Stomach (tissue), 9 donors: Measurements from ENCODE around the gene CD28. TPM values are rescaled to one million over a fixed set of nuclear protein-coding genes. Genes with fewer than 3 reads are reported as not detected.

Experiments
- DNase-seq, 2 donors: peaks; one replicate each; pipeline versions ENCODE4 v3.0.0 to v3.0.0-alpha.2; 2013 to 2019
- H3K27ac ChIP-seq, 5 donors: fragments of 200-600 bp in 4 of 5; sonication (generic) in 4 of 5; one replicate each; pipeline ENCODE4 v1.5.1; 2013 to 2019; ENCODE audit warnings: mild to moderate bottlenecking in 1 of 5, moderate library complexity in 1 of 5
- H3K27me3 ChIP-seq, 3 donors: fragments of 200-600 bp; sonication (generic); one replicate each; pipeline ENCODE4 v1.5.1; 2017 to 2019; ENCODE audit warnings: mixed run types in 1 of 3
- H3K36me3 ChIP-seq, 4 donors: fragments of 200-600 bp; sonication (generic); 1 replicate in 3 of 4; 2 replicates in 1 of 4; pipeline ENCODE4 v1.5.1; 2016 to 2019
- H3K4me1 ChIP-seq, 4 donors: fragments of 200-600 bp; sonication (generic); one replicate each; pipeline ENCODE4 v1.5.1; 2016 to 2019
- H3K4me3 ChIP-seq, 4 donors: fragments of 200-600 bp; sonication (generic) in 3 of 4; one replicate each; pipeline ENCODE4 v1.5.1; 2016 to 2019; ENCODE audit warnings: mild to moderate bottlenecking in 1 of 4
- H3K9me3 ChIP-seq, 4 donors: fragments of 200-600 bp; sonication (generic); one replicate each; pipeline ENCODE4 v1.5.1; 2016 to 2019
- CTCF ChIP-seq, 7 experiments: fragments of 450-650 bp in 4 of 7; fragments of 200-600 bp in 3 of 7; sonication (generic) in 3 of 7; IDR thresholded peaks; one replicate each; pipeline ENCODE4 v1.5.1; 2016 to 2019; ENCODE audit warnings: antibody characterized with exemption in 7 of 7, control low read depth in 2 of 7, mild to moderate bottlenecking in 1 of 7
- EP300 ChIP-seq: sonication (generic); formaldehyde crosslinking; IDR thresholded peaks from one replicate; pipeline ENCODE4 v1.6.1; 2017; ENCODE audit warnings: antibody characterized with exemption
- POLR2A ChIP-seq, 4 donors: fragments of 450-650 bp; IDR thresholded peaks; one replicate each; pipeline ENCODE4 v1.6.1; 2016; ENCODE audit warnings: antibody characterized with exemption in 4 of 4, control low read depth in 2 of 4, mild to moderate bottlenecking in 1 of 4, moderate library complexity in 1 of 4
- POLR2AphosphoS5 ChIP-seq, 3 donors: sonication (generic); formaldehyde crosslinking; IDR thresholded peaks; one replicate each; pipeline ENCODE4 v1.6.1; 2016; ENCODE audit warnings: antibody characterized with exemption in 3 of 3
- WGBS, 5 donors: extraction: QIAGEN DNeasy Blood & Tissue Kit in 3 of 5; methylation state at CpG; one replicate each; pipeline versions ENCODE4 v1.1.5 to v1.1.7; 2013 to 2018; 5-methylcytosine and 5-hydroxymethylcytosine counted together
- intact Hi-C: fragments of 100-400 bp; cut with DNase I; formaldehyde crosslinking; loops from one replicate; pipeline ENCODE4 v1.15.1; 2023; ENCODE audit warnings: low total_unique reads
- polyA plus RNA-seq, 3 donors: library from polyadenylated mRNA; stranded (reverse); fragments of 200-250 nt; gene quantifications; one replicate each; pipeline ENCODE4 v1.2.3, GENCODE V29; 2013
- total RNA-seq, 5 donors: library from RNA; depleted of rRNA; stranded (reverse); fragments of >200 nt; gene quantifications; one replicate each; pipeline versions ENCODE4 v1.1.0 to v1.2.3, GENCODE V29; 2014 to 2016
- donor health status: healthy with polysubstance abuse.
- donor health status: Bipolar disorder and iron deficiency.
- donor health status: healthy.

CD28 gene
- total and polyA plus RNA-seq, 8 donors = 0.15 to 4.4 (median 0.27) TPM; not detected in 2

- intact Hi-C loops = no loop called here
- Histone ChIP-seq H3K36me3 (no peaks in the 10 kb centered on the region), H3K4me3 (no peak overlapping the region), H3K27ac (peak overlapping the region in 1 of 5 donors; percentile 31), H3K9me3 (no peaks in the 10 kb centered on the region), H3K4me1 (peaks cover 4 to 20% (median 14%) of the 10 kb centered on the region in 4 donors), H3K27me3 (no peaks in the 10 kb centered on the region)
- TF ChIP-seq POLR2AphosphoS5 (IDR thresholded peaks at IDR 0.05) = peak in 1 of 3 donors; percentile 37
- no peak for TF ChIP-seq POLR2A (IDR thresholded peaks at IDR 0.05)
- 30 to 45% (median 37%) methylated on average over 3 of the region's 3 CpGs for WGBS, 5 donors
- DNase-seq = peak in 1 of 2 donors; percentile 56
Measured at GRCh38 chr2:203718087-203718486, 11.6 kb downstream of the CD28 start.

- H3K27ac ChIP-seq = peak overlapping the region in 2 of 5 donors; percentile 47 to 56
- no peaks in the 10 kb centered on the region for H3K27me3 ChIP-seq
Measured at GRCh38 chr2:203719456-203720410, 13.3 kb downstream of the CD28 start.

GRCh38 chr2:203720915-203721672 is 14.7 kb downstream of the CD28 start:
- Histone ChIP-seq H3K27ac (peak overlapping the region in 1 of 5 donors; percentile 47), H3K27me3 (no peaks in the 10 kb centered on the region), H3K4me3 (no peak overlapping the region), H3K36me3 (no peaks in the 10 kb centered on the region), H3K4me1 (peaks cover 4 to 20% (median 14%) of the 10 kb centered on the region in 4 donors), H3K9me3 (no peaks in the 10 kb centered on the region)
- intact Hi-C loops = no loop called here
- WGBS, 5 donors = 41 to 56% (median 51%) methylated on average over 6 of the region's 6 CpGs
- DNase-seq = peak in 1 of 2 donors; percentile 36
- no peak for TF ChIP-seq POLR2AphosphoS5 (IDR thresholded peaks at IDR 0.05)
- no peak for TF ChIP-seq POLR2A (IDR thresholded peaks at IDR 0.05)
- TF ChIP-seq EP300 = no peak
- no peak for TF ChIP-seq CTCF (IDR thresholded peaks at IDR 0.05)

More at GRCh38 chr2:203719456-203720410, 13.3 kb downstream of the CD28 start:
- TF ChIP-seq CTCF (IDR thresholded peaks at IDR 0.05) = no peak
- TF ChIP-seq POLR2A (IDR thresholded peaks at IDR 0.05) = no peak
- no peak for TF ChIP-seq POLR2AphosphoS5 (IDR thresholded peaks at IDR 0.05)
- no peak for TF ChIP-seq EP300
- no peaks in the 10 kb centered on the region for H3K36me3 ChIP-seq
- intact Hi-C loops = no loop called here
- 31 to 48% (median 41%) methylated on average over 4 of the region's 4 CpGs for WGBS, 5 donors
- peaks cover 4 to 20% (median 14%) of the 10 kb centered on the region in 4 donors for H3K4me1 ChIP-seq
- peak in 1 of 2 donors; percentile 65 for DNase-seq
- H3K9me3 ChIP-seq = no peaks in the 10 kb centered on the region
- no peak overlapping the region for H3K4me3 ChIP-seq

GRCh38 chr2:203721781-203722300 is 15.4 kb downstream of the CD28 start:
- no peak overlapping the region for H3K4me3 ChIP-seq
- H3K27me3 ChIP-seq = no peaks in the 10 kb centered on the region
- intact Hi-C loops = no loop called here
- TF ChIP-seq CTCF (IDR thresholded peaks at IDR 0.05) = no peak
- no peak for TF ChIP-seq EP300
- TF ChIP-seq POLR2A (IDR thresholded peaks at IDR 0.05) = no peak
- TF ChIP-seq POLR2AphosphoS5 (IDR thresholded peaks at IDR 0.05) = no peak
- H3K4me1 ChIP-seq = peaks cover 4 to 20% (median 14%) of the 10 kb centered on the region in 4 donors
- H3K9me3 ChIP-seq = no peaks in the 10 kb centered on the region
- no peak overlapping the region for H3K27ac ChIP-seq
- no peaks in the 10 kb centered on the region for H3K36me3 ChIP-seq
- 69 to 97% (median 92%) methylated on average over 3 of the region's 3 CpGs for WGBS, 5 donors
- no peak for DNase-seq
